GM18520 (cell line): Measurements from ENCODE around the gene CHMP4B.
A peak's percentile ranks its signal among the peaks of the same experiment; 100 is the strongest.

Experiments
- ATAC-seq: cut with Tn5 transposase; IDR thresholded peaks from one replicate; pipeline ENCODE4 v1.9.1; 2021; ENCODE audit not compliant: unreplicated experiment

The CHMP4B gene

GRCh38 chr20:33859751-33860150 is 48.6 kb downstream of the CHMP4B start:
- no peak for ATAC-seq

- ATAC-seq, result no peak
Observed at GRCh38 chr20:33861458-33861857, 50.3 kb downstream of the CHMP4B start.

- ATAC-seq, result no peak
Observed at GRCh38 chr20:33862709-33863403, 51.7 kb downstream of the CHMP4B start.

- ATAC-seq, result no peak
Observed at GRCh38 chr20:33863440-33864323, 52.5 kb downstream of the CHMP4B start.

GRCh38 chr20:33864324-33864963 is 53.3 kb downstream of the CHMP4B start:
- no peak for ATAC-seq

- no peak for ATAC-seq
Observed at GRCh38 chr20:33865761-33866370, 54.7 kb downstream of the CHMP4B start.

GRCh38 chr20:33866398-33867100 is 55.4 kb downstream of the CHMP4B start:
- ATAC-seq, result no peak

GRCh38 chr20:33868042-33868441 is 56.9 kb downstream of the CHMP4B start:
- ATAC-seq, result no peak

- no peak for ATAC-seq
Observed at GRCh38 chr20:33868595-33868994, 57.4 kb downstream of the CHMP4B start.

- no peak for ATAC-seq
Observed at GRCh38 chr20:33869283-33869682, 58.1 kb downstream of the CHMP4B start.

GRCh38 chr20:33871362-33871761 is 60.2 kb downstream of the CHMP4B start:
- no peak for ATAC-seq

GRCh38 chr20:33874129-33874528 is 63.0 kb downstream of the CHMP4B start:
- ATAC-seq, result no peak

GRCh38 chr20:33875055-33875454 is 63.9 kb downstream of the CHMP4B start:
- ATAC-seq, result no peak

- no peak for ATAC-seq
Observed at GRCh38 chr20:33875534-33876026, 64.4 kb downstream of the CHMP4B start.

GRCh38 chr20:33878583-33878982 is 67.4 kb downstream of the CHMP4B start:
- no peak for ATAC-seq

GRCh38 chr20:33880396-33880795 is 69.2 kb downstream of the CHMP4B start:
- no peak for ATAC-seq

- ATAC-seq, result no peak
Observed at GRCh38 chr20:33881989-33882388, 70.8 kb downstream of the CHMP4B start.

GRCh38 chr20:33882481-33882880 is 71.3 kb downstream of the CHMP4B start:
- ATAC-seq, result no peak

GRCh38 chr20:33883164-33883563 is 72.0 kb downstream of the CHMP4B start:
- peak; percentile 53 for ATAC-seq

GRCh38 chr20:33884633-33885032 is 73.5 kb downstream of the CHMP4B start:
- no peak for ATAC-seq

GRCh38 chr20:33889312-33889711 is 78.2 kb downstream of the CHMP4B start:
- ATAC-seq, result no peak
